Lung (tissue), 12 donors: Measurements from ENCODE around the gene AGAP2. TPM values are rescaled to one million over a fixed set of nuclear protein-coding genes. Genes with fewer than 3 reads are reported as not detected.

ENCODE experiments used
- ATAC-seq: fragments of 200-7000 bp; cut with Tn5 transposase; one replicate; pipeline ENCODE4 v1.9.1; 2020; ENCODE audit warnings: moderate number of reproducible peaks; ENCODE audit not compliant: insufficient read depth, low FRiP score
- DNase-seq, 3 donors: peaks; one replicate each; pipeline ENCODE4 v3.0.0-alpha.2; 2013 to 2017
- H3K27ac ChIP-seq, 2 donors: one replicate each; pipeline ENCODE4 v1.5.1; 2013; ENCODE audit warnings: mild to moderate bottlenecking in 2 of 2, moderate library complexity in 2 of 2, control low read depth in 1 of 2, inconsistent platforms in 1 of 2, low read depth in 1 of 2, low read length in 1 of 2
- H3K27me3 ChIP-seq, 3 donors: one replicate each; pipeline ENCODE4 v1.5.1; 2013; ENCODE audit warnings: low read length in 2 of 3; ENCODE audit not compliant: control insufficient read depth in 3 of 3, insufficient read depth in 3 of 3
- H3K36me3 ChIP-seq, 4 donors: one replicate each; pipeline ENCODE4 v1.5.1; 2013; ENCODE audit warnings: low read length in 4 of 4, mild to moderate bottlenecking in 1 of 4, moderate library complexity in 1 of 4; ENCODE audit not compliant: control insufficient read depth in 4 of 4, insufficient read depth in 4 of 4
- H3K4me1 ChIP-seq, 5 donors: one replicate each; pipeline ENCODE4 v1.5.1; 2013; ENCODE audit warnings: low read length in 5 of 5, mild to moderate bottlenecking in 2 of 5, moderate library complexity in 1 of 5; ENCODE audit not compliant: control insufficient read depth in 5 of 5, insufficient read depth in 5 of 5
- H3K4me3 ChIP-seq: one replicate; pipeline ENCODE4 v1.5.1; 2013; ENCODE audit warnings: mild to moderate bottlenecking, control low read depth, moderate library complexity
- H3K9ac ChIP-seq, 2 donors: one replicate each; pipeline ENCODE4 v1.5.1; 2013; ENCODE audit warnings: low read length in 2 of 2, control low read depth in 1 of 2; ENCODE audit not compliant: insufficient read depth in 1 of 2
- H3K9me3 ChIP-seq, 4 donors: one replicate each; pipeline ENCODE4 v1.5.1; 2013; ENCODE audit warnings: low read length in 3 of 4, mild to moderate bottlenecking in 1 of 4, moderate library complexity in 1 of 4; ENCODE audit not compliant: control insufficient read depth in 4 of 4, insufficient read depth in 3 of 4
- CTCF ChIP-seq: IDR thresholded peaks from 2 replicates; pipeline ENCODE4 v1.5.1; 2012; ENCODE audit warnings: mild to moderate bottlenecking; ENCODE audit errors: control extremely low read depth, extremely low read depth
- WGBS, 2 donors: extraction: QIAGEN DNeasy Blood & Tissue Kit; methylation state at CpG; one replicate each; pipeline ENCODE4 v1.1.7; 2013; 5-methylcytosine and 5-hydroxymethylcytosine counted together
- polyA plus RNA-seq, 2 donors: library from polyadenylated mRNA; stranded (reverse); fragments of 200-250 nt; gene quantifications; one replicate each; pipeline ENCODE4 v1.2.1, GENCODE V29; 2013
- total RNA-seq, 2 donors: library from RNA; depleted of rRNA in 1 of 2; stranded (reverse); fragments of >200 nt in 1 of 2; gene quantifications; one replicate each; pipeline ENCODE4 v1.2.1, GENCODE V29; 2014 to 2021
- donor health status: control.
- donor health status: control.
- donor health status: Bipolar disorder and iron deficiency.
- donor health status: healthy.
- donor health status: DM: yes; HTN: yes; CAD: no.

The AGAP2 gene
- total and polyA plus RNA-seq, 4 donors, result 1.4 to 4.8 (median 3.0) TPM

GRCh38 chr12:57731411-57732080 is 7.0 kb downstream of the AGAP2 start:
- Histone ChIP-seq H3K4me3 (no peak overlapping the region), H3K27me3 (peaks cover 0 to 82% (median 64%) of the 10 kb centered on the region in 3 donors), H3K36me3 (peaks cover 0 to 7% (median 0%) of the 10 kb centered on the region in 4 donors), H3K4me1 (peaks cover 0 to 12% (median 0%) of the 10 kb centered on the region in 5 donors), H3K9me3 (no peaks in the 10 kb centered on the region), H3K27ac (no peak overlapping the region), H3K9ac (no peak overlapping the region)
- no peak for DNase-seq
- TF ChIP-seq CTCF, result no peak
- WGBS, 2 donors, result 83 to 90% methylated on average over 19 of the region's 19 CpGs
- no peak for ATAC-seq

GRCh38 chr12:57730336-57731067 is 8.0 kb downstream of the AGAP2 start:
- DNase-seq, result no peak

DNA sequence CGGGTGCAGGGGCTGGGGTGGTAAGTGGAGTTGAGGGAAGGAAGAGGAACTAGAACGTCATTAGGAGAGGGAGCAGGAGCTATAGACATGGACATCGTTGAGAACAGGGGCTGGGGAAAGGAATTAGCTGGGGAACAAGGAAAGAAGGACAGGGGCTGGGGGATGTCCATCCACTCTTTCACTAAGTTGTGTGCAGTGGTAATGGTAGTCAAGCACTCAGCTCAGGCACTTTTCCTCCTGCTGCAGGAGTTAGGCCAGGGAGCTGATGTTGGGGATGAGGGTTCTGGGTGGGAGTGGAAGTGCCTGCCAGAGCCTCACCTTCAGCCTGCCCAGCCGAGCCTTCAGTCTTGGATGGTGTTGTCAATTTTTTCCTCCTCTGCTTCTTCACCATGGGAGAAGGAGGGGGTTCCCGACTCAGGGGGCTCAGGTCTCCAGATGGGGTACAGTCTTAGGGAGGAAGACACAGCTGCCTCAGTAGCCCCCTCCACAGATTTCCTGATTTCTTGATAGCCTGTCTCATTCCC is 9.2 kb downstream of the AGAP2 start:
- DNase-seq, result no peak

More at GRCh38 chr12:57730336-57731067, 8.0 kb downstream of the AGAP2 start:
- peaks cover 0 to 7% (median 0%) of the 10 kb centered on the region in 4 donors for H3K36me3 ChIP-seq
- H3K4me1 ChIP-seq, result peaks cover 0 to 15% (median 0%) of the 10 kb centered on the region in 5 donors
- no peak overlapping the region for H3K27ac ChIP-seq
- no peak for ATAC-seq
- no peaks in the 10 kb centered on the region for H3K9me3 ChIP-seq
- H3K27me3 ChIP-seq, result peaks cover 0 to 75% (median 59%) of the 10 kb centered on the region in 3 donors
- no peak overlapping the region for H3K9ac ChIP-seq
- no peak for TF ChIP-seq CTCF
- WGBS, 2 donors, result 86 to 88% methylated on average over 13 of the region's 13 CpGs
- no peak overlapping the region for H3K4me3 ChIP-seq

More for the DNA sequence above, 9.2 kb downstream of the AGAP2 start:
- no peaks in the 10 kb centered on the region for H3K9me3 ChIP-seq
- H3K27ac ChIP-seq, result no peak overlapping the region
- peaks cover 0 to 15% (median 0%) of the 10 kb centered on the region in 5 donors for H3K4me1 ChIP-seq
- TF ChIP-seq CTCF, result no peak
- 55 to 58% methylated on average over 5 of the region's 5 CpGs for WGBS, 2 donors
- peaks cover 0 to 71% (median 51%) of the 10 kb centered on the region in 3 donors for H3K27me3 ChIP-seq
- ATAC-seq, result no peak
- peaks cover 0 to 7% (median 0%) of the 10 kb centered on the region in 4 donors for H3K36me3 ChIP-seq
- H3K4me3 ChIP-seq, result no peak overlapping the region
- H3K9ac ChIP-seq, result no peak overlapping the region
